ENCODE results near the gene ZBED2.
"Not testable (repeated sequence)": the region's sequence is repeated elsewhere in the genome, so short reads cannot be mapped to it uniquely, and the experiment has no call there.

The ZBED2 gene

GRCh38 chr3:111570404-111571030 lies 24.6 kb downstream of the ZBED2 start:
- no peak for DNase-seq

DNA sequence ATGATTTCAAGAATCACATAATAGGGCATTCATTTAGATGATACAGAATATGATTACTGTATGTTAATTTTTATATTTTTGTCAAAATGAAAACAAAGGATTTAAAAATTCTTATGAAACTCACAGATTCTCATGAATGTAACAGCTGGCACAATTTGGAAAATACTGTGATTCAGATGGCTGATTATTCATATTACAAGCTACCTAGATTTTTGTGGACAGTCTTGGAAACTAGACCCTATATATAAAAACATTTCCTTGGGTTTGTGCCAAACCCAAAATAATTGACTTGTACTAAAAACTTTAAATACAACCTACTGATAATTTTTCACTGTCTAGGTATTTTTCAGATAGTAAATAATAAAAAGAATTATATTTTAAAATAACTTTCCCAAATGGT lies 26.2 kb downstream of the ZBED2 start:
- no peak for DNase-seq

DNA sequence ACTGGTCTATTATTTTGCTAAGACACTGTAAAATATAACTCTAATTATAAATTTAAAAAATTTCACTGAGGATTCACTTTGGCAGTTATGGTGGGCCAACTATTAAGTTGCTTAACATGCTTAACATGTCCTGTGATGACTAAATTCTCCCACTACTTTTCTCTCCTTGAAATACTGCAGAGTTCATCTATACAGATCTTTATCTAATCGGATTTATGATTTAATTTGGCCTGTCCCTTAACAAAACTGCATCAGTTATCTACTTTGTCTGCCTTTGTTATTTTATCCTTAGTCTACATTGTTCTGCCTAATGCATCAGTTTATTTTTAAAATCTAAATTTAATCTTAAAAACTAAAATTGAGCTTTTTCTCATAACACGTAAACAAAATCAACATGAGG lies 26.8 kb downstream of the ZBED2 start:
- DNase-seq = no peak

GRCh38 chr3:111566844-111567243 lies 28.3 kb downstream of the ZBED2 start:
- no peak for DNase-seq

GRCh38 chr3:111561902-111562301 lies 33.2 kb downstream of the ZBED2 start:
- DNase-seq = not testable (repeated sequence)

- DNase-seq = no peak
These were observed 46.4 kb downstream of the ZBED2 start for GRCh38 chr3:111548756-111549155.

DNA sequence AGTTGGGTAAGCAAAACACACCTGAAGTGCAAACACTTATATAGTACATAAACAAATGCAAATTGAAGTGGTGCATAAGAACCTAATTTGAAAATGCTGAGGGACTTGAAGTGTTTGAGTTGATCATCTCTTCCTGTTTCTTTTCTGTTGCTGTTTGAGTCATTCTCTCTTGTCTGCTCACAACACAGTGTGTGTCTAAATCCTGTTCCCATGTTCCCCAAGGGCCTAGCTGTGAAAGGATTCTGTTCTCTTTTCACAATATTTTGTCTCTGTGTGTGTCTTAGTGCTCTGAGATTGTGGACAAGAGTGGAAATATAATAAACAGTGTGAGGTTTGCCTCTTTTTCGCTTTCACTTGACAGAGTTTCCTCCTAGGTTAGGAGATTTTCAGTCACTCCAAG lies 47.1 kb downstream of the ZBED2 start:
- DNase-seq = no peak

DNA sequence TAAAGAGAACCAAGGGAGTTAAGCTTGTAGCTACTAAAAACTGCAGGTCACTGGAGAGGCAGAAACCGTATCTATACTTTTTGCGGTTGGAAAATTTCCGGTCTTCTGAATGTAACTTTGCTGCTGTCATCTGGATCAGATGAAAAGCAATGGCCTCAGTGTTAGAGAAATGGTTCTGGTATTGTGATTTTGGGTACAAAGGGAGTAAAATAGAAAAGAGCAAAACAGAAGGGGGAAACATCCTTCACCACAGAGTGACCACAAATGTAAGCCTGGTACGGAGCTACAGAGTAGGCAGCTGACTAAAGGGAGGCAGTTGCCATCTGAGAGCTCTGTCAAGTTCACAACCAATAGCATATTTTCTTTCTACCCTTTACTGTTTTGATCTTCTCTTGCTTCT lies 47.5 kb downstream of the ZBED2 start:
- DNase-seq = no peak

DNA sequence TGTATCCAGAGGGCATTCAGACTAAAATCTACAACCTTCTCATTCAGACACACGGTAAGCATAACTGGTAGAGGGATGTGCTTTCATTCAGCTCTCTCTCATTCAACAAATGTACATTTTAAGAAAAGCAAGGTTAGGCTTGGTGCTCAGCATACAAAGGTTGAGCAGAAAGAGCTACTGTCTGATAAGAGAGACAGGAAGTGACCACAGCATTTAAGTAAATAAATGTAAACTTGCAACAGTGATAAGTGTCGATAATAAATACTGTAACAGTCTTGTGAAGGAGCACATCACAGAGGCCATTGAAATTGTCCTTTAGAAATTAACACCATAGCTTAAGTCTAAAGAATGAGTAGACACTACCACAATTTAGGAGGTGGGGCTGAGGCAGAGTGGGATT lies 49.8 kb downstream of the ZBED2 start:
- no peak for DNase-seq
